ENCODE data around the gene CAMK2B.

CAMK2B gene

DNA sequence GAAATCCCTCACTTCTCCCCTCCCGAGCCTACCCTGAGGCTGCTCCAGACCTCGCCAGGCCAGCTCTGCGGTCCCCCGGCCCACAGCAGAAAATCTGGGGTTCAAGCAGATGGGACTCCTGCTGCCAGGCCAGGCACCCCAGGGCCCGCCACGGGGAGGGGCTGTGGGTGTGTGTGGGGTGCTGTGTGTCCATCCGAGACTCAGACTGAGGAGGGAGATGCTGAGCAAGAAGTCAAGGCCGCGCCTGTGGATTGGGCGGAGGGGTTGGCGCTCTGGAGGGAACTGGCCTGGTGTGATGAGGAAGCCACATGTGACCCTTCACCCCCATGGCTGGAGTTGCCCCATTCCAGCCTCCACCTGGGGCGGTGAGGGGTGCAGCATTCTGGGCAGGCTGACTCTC, 73.5 kb downstream of the CAMK2B start:
- DNase-seq = no peak

DNA sequence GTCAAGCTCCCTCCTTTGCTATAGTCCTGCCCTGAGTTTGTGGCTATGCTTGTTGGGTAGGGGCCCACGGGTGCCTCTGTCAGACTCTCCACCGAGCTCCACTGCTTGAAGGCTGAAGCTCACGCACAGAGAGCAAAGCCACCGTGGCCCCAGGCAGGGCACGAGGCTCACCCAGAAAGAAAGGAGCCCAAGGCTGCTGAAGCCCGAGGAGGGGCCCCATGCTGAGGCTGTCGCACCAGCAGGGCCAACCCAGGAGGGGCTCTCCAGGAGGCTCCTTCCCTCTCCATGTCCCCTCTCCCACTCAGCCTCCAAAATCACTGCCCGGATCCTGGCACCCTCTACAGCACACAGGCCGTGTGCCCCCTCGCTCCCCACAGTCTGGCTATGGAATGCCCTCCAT, 74.1 kb downstream of the CAMK2B start:
- DNase-seq = no peak

DNA sequence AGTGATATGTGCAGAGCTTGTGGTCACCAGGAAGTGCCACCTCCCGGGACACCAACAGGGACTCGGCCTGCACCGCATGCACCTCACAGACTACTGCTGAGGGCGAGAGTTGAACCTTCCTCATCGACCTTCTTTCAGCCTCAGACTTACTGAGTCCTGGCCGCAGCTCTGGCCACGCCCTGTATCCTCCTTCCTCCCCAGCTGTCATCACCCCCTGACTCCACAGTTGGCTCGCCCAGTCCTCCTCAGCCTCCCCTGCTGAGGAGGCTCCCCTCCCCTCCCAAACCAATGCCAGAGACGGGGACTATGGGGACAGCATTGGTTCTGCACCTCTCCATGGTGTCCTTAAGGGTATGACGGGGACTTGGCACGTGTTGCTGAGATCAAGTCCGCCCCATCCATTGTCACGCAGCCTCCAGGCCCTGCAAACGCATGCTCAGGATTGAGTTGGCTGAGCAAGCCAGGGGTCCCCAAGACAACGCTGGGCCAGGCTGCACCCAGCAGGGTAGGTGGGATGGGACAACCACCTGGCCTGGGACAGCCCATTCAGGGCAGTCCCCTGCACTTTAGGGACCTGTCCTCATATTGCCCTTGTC, 75.7 kb downstream of the CAMK2B start:
- no peak for DNase-seq

DNA sequence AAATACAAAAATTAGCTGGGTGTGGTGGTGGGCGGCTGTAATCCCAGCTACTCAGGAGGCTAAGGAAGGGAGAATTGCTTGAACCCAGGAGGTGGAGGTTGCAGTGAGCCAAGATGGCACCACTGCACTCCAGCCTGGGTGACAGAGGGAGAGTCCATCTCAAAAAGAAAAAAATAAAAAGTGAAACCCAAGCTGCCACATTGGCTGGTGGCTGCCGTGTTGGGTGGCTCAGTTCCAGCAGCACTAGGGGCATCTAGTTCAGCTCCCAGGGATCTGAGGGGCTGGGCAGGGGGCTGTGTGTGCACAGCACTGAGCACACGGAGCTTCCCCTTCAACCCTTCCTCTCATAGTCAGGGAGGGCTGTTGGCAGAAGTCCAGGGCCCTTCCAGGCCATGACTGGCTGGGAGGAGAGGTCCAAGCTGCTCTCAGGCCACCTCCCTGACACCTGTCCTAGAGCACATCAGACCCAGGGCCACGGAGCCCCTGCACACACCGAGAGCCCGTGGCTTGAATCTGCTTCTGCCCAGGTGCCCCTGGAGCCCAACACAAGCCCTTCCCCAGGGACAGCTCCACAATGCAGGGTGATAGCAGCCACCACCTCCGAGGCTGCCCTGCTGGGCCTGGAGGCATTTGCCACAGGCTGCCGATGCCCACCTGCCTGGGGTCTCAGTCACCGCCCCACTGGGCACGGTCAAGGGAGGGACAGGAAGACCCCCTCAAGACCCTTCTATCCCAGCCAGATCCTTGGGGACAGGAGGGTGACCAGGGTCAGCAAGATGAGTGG, 77.3 kb downstream of the CAMK2B start:
- no peak for DNase-seq

DNA sequence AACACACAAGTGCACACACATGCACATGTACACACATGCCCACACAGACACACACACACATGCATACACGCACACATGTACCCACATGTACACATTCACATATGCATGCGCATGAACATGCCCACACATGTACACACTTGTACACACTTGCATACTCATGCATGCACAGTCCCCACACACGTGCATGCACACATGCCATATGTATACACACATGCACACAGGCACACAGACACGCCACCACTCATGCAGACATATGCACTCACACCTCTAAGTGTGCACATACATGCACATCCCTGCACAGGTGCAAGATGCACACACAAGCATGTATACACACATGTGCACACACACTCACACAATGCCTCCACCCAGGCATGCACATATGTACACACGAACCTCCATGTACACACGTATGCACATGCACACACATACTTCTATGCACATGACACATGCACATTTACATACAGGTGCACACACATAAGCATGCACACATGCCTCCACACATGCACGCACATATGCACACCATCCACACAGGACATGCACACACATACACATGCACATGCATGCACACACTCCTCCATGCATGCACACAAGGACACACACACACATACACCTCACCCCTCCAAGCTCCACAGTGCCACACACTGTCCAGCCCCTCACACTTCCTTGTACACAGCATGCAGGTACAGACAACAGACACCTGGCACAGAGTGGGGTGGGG, 78.8 kb downstream of the CAMK2B start:
- DNase-seq = no peak

DNA sequence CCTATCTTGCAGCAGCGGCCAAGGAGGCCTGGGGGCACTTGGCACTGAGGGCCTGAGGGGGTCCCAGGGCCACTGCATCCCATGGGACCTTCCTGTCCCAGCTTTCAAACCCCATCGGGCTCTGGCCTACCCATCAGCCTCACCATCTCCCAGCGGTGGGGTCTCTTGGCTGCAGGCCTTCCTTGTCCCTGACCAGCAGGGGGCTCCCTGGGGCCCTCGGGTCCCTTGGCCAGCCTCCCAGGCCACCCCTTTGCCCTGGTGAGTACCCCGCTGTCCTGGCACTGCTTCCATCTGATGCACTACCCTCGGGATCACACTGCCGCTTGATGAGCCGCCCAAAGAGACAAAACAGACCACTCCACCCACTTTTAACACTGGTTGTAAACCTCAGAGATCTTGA, 81.1 kb downstream of the CAMK2B start:
- DNase-seq = no peak

DNA sequence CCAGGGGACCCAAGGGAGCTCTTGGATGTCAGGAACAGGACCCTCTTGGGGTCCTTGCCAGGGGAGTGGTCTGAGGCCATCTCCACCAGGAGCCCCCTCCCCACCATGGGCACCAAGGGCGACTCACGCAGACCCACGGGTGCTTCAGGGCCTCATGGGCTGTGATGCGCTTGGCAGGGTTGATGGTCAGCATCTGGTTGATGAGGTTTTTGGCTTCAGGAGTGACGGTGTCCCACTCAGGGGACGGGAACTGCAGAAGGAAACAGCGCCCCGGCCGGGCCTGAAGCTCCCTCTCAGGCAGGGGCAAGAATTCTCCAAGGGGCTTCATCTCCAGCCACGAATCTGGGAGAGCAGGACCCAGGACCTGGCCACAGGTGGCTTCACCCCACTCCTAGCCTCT, 83.3 kb downstream of the CAMK2B start:
- no peak for DNase-seq

DNA sequence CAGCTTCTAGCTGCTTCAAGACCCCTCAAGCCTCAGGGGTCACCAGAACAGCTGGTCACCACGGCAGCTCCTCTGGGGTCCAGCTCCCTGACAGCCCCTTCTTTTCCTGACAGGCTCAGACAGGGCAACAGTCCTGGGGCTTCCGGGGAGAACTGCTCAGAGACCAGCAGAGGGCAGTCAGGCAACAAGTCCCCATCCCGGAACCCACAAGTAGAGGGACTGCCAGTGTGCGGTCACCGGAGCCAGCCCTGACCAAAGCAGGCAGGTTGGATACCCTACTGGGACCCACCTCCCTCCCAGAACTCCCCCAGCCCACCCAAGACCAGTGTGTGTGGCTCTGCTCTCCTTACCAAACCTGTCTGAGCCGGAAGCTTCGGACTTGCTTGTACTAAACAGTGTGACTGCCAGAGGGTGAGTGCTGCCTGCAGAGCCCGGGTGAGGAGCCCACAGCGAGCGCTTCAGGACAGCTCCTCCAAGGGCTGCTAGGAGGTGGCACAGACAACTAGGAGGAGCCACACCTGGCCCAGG, 84.3 kb downstream of the CAMK2B start:
- peak; percentile 78 for DNase-seq

DNA sequence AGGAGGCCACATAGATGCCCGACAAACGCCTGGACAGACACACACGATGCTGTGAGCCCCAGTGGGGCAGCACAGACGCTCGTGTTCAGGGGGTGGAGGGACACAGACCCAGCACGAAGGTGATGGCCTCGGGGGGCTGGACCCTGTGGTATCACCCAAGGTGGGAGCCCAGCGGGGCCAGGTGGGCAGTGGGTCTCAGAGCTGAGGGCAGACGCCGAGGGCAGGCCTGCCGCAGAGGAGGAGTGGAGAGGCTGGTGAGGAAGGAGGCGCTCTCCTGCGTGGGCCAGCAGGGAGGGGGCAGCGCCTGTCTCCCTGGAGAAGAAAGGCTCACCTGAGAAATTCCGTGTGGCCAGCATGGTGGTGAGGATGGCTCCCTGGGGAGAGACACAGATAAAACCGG, 85.0 kb downstream of the CAMK2B start:
- no peak for DNase-seq

DNA sequence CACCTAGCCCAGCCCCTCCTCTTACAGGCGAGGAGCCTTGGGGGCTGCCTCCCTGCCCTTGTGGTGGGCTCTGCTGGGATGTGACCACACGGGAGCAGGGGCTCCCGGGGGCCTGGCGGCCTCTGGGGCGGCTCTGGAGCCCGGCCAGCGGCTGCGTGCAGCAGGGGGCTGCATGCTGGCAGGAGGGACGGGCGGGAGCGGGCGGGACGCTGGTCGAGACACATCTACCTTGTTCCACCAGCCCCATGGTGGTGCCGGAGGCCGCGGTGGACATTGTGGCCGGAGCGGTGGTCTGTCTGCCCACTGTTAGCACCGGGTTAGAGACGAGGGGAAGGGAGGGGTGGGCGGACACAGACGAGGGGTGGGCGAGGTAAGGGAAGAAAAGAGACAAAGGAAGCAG, 86.0 kb downstream of the CAMK2B start:
- DNase-seq = no peak

DNA sequence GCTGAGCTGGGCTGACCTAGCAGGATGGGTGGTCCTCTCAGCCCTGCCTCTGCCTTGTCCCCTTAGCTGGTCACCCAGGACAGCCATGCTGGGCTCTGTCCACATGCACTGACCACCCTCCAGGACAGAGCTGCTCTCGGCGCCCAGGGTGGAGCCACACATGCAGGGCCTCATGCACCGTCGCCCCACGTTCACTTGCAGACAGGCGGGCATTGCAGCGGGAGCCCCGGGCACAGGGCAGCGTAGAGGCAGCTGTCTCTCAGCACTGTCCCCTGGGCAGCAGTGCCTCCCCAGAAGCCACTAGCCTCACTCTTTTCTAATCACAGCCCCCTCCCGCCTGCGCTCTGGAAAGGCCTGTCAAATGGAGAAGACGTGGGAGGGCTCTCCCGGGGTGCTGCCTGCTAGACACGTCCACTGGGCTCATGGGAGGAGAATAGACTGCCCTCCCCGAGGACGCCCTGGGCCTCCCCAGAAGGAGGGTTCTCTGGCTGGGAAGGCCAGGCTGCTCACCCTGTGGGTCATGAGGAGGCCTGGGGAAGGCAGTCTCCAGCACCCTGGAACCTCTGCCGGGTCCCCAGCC, 87.2 kb downstream of the CAMK2B start:
- DNase-seq = no peak

DNA sequence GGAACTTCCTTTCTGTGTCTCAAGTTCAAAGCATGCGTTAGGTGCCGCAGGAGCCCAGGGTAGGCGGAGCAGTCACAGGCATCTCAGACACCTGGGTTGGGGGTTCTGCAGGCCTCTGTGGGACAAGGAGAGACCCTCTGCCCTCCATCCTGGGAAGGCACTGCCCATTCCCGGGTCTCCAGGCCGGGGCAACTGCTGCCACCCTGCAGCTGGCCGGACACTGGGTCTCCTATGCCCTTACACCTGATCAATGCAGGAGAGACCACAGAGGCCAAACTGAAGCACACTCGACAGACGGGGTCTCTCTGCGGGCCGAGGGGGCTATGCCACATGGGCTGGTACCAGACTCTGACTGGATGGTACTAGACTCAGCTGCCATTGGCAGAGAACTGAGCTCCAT, 87.7 kb downstream of the CAMK2B start:
- no peak for DNase-seq

DNA sequence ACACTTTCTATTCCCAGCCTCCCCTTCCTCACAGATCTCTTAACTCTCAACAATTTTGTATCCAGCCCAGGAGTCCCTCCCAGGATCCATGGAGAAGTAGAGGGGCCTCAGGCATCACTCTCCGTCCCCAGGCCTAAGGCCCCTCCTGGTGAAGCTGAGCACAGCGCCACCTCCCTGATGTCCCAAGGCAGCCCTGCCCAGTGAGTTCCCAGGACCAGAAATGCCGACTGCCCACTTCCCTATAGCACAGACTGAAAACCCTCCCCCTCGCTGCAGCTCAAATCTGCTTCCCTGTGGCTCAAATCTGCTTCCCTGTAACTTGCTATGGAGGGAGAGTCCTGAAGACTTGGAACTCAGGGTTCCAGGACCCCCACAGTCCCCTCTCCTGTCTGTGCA, 89.1 kb downstream of the CAMK2B start:
- no peak for DNase-seq

DNA sequence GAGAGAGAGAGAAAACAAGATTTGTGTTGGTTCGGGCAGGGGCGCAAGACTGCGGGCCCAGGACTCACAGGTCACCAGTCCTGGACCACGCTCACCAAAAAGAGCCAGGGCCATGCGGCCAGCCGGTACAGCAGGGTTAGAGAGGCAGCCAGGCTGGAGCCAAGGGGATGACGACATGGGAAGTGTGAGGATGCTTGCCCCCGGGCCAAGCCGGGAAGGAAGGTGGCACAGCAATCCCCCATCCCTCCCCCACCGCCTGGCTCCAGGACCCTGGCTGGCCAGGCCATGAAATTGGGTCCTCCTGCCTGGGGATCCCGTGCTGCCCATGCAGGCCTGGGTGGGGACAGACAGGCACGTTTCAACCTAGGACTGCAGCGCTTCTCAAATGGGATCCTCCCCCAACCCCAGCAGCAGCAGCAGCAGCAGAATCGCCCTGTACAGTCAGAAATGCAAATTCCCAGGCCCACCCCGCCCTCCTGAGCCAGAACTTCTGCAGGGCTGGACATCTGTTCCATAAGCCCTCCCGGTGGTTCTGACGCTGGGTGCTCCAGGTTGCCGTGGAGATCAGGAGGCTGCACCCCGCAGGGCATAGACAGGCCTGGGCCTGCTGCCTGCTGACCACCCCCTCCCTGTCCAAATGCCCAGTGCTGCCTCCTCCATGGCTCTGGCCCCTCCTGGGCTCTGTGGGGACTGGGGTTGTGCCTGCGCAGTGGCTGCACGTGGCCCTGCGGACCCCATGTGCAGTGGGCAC, 89.6 kb downstream of the CAMK2B start:
- DNase-seq = no peak

DNA sequence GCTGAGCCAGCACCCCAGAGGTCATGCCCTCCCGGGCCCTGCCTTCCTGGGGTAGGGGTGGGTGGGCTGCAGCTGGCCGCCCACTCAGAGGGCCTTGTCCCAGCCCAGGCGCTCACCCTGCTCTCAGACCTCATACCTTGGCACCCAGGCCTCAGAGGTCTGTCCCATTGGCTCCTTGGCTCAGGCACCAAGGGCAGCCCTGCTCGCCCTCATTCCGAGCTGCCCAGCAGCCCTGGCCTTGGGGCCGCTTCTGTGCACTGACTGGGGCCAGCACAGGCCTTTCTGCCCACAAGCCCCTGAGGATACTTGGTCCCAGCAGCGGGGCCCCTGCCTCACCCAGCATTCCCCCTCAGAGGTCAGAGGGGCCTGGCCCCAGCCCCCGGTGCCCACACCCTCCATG, 90.3 kb downstream of the CAMK2B start:
- no peak for DNase-seq

DNA sequence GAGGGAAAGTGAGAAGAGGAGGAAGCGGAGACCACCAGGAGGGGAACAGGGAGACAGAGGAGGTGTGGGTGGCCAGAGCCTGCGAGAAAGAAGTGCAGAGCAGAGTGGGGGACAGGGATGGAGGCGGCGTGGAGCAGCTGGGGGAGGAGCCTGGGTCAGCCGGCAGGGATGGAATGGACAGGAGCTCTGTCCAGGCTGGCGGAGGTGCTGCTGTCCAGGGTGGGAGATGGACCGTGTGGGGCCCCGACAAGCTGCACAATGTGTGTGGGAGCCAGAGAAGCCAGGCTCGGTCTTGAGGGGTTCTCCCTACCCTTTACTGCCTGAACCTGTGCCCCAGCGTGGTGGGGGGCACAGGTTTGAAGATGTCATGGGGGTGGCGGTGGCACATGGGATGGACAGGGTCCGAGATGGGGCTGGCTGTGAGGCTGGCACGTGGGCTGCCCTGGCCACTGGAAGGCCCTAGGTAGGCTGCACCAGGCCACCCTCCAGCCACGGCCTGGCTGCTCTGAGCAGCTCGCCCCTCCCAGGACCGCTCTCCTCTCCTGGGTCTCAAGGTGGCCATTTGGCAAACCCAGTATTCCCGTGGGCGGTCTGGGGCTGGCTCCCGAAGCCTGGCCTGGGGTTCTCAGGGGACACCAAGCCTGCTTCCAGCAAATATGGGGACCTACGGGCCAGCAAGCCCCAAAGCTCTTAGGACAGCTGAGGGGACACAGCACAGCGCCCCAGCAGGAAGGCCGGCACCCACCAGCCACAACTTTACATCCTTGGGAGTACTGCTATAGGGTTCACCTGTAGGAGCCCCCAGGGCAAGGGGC, 92.3 kb downstream of the CAMK2B start:
- no peak for DNase-seq

DNA sequence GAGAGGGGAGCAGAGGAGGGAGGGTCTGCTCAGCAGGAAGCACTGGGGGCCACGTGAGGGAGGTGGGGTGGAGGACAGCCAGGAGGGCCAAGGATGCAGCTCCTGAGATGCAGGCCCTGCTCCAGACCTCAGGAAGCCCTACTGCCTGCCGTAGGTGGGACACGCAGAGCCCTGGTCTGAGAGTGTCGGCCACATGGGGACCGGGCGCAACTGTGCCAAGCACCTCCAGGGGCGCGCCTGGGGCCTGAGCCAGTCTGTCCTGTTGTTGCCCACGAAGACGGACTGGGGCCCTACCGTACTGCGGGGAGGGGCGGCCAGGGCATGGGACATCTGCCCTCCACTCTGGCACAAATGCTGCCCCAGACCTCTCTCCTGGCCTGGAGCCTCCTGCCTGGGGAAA, 93.0 kb downstream of the CAMK2B start:
- DNase-seq = no peak

DNA sequence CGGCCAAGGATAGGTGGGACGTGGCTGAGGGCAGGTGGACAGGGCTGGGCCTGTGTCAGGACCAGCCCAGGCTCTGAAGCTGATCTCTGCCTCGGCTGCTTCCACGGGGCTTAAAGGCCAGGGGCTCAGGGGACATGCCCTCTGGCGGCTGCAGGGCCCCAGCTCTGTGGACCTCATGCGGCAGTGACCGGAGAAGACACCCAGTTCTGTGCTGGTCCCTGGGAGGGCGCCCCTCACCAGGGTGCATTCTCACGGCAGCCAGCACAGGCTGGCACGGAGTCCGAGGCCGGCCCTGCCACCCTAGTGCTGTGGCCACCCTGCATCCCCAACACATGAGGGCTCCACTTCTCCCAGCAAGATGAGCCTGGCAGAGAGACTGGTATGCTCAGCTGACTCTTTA, 94.3 kb downstream of the CAMK2B start:
- no peak for DNase-seq

DNA sequence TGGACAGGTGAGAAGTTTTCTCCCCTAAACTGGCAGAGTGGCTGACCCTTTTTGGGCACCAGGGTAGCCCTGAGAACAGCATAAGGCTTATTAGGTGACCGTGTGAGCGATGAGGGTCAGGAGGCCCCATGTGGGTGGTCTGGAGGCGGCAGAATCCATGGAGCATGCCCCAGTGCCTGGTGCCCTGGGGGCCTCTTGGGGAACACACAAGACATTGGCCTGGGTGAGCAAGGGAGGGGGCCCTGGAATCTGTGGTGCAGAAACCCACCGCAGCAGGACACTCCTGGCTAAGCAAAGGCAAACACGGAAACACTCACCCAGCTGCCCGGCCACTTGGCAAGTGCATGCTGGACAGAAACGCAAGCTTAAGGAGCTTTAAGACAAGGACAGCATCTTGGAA, 95.1 kb downstream of the CAMK2B start:
- DNase-seq = no peak

DNA sequence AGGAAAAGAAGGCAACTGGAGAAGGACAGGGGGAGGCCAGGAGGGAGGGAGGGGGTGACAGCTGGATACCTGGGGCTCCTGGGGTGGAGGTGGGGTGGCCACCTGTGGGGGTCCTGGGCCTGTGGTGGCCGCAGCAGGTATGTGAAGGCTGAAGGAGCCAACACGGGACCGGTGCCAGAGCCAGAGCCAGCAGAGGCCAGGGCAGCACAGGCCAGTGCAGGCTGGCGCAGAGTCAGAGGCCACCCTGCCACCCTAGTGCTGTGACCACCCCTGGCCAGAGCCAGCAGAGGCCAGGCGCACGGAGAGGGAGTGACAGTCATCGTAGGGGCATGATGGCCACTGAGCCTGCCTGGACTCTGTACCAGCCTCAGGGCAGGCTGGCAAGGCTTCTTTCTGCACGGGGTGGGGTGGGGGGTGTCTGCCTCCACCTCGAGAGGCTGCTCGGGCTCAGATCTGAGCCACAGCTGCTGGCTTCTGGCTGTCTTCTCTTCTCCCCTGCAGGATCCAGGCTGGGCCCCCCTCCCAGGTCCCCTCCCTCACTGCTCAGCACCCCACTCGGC, 95.8 kb downstream of the CAMK2B start:
- DNase-seq = no peak

DNA sequence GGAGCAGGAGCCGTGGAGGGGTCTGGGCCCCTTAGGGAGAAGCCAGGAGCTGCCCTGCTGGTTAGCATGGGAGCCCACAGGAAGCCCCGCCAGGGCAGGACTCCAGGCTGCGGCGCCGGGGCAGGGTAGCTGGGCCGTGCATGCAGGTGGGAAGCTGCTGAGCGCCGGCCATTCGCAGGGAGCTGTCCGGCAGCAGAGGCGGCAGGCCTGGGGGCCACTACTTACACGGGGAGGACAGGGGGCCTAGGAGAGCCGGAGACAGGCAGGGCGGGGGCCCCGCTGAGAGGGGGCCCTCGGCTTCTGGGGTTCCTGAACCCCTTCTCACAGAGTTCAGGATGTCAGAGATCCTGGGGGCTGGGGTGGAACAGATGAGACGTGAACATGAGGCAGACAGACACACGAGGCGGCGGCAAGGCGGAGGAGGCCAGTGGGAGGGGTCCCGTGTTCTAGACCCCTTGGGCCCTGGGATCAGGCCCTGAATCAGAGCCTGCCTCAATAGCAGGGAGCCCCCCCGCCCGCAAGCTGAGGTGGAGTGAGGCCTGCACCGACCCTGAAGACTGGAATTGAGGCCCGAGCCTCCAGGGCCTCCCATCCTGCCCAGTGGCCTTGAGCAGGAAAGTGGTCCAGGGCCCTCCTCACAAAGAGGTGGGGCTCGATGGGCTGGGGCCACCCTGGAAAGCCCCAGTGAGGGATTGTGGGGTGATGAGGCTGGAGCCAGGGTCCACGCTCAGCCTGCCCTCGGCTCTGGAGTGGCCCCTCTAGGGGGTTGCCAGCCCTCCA, 96.6 kb downstream of the CAMK2B start:
- DNase-seq = no peak
